Erythroblast (primary cell): ENCODE data around the gene TTC28.

Source experiments
- GATA1 ChIP-seq: IDR thresholded peaks from 2 replicates; pipeline ENCODE4 v1.6.1; 2011; ENCODE audit warnings: low read depth, mild to moderate bottlenecking, control low read depth, low read length, moderate library complexity
- POLR2A ChIP-seq: IDR thresholded peaks from 2 replicates; pipeline ENCODE4 v1.6.1; 2011; ENCODE audit warnings: mild to moderate bottlenecking, low read length

DNA sequence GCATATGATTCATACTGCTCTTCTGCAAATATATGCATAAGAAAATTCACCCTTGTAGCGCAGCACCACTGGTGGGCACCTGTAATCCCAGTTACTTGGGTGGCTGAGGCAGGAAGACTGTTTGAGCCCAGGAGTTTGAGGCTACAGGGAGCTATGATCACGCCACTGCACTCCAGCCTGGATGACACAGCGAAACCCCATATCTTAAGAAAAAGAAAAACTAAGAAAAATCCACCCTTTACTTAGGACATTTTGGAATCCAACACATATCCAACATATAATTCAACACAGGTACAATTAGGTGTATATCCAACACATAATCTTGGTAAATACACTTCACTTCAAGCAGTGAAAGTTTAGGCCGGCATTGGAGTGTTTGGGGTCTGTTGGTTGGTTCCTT, 505.1 kb downstream of the TTC28 start:
- TF ChIP-seq POLR2A (no peak), GATA1 (no peak)
